H1 (cell line): ENCODE results near the gene TRIM75. TPM values are rescaled to one million over a fixed set of nuclear protein-coding genes. Genes with fewer than 3 reads are reported as not detected.

Source experiments
- CTCF ChIA-PET: fragments of 300-600 bp; sonication (Branson Sonifier 250); formaldehyde crosslinking; loops from one replicate; lab custom pipeline; 2021; ENCODE audit not compliant: partially characterized antibody; lab: Charles Lee
- POLR2A ChIA-PET: fragments of 300-600 bp; sonication (Branson Sonifier 250); formaldehyde crosslinking; loops from one replicate; lab custom pipeline; 2021; ENCODE audit warnings: inconsistent platforms; ENCODE audit not compliant: partially characterized antibody; lab: Charles Lee
- DNase-seq, 2 experiments: peaks; one replicate each; pipeline versions ENCODE4 v3.0.0 to v3.0.0-alpha.2; 2010 to 2022; ENCODE audit warnings: low spot score in 2 of 2, low read depth in 1 of 2, mixed read lengths in 1 of 2
- FAIRE-seq: peaks from 2 replicates; lab custom pipeline; 2011; peaks lifted over from hg19 to GRCh38; lab: Jason Lieb, UNC
- H2AFZ ChIP-seq: 2 replicates; pipeline ENCODE4 v1.8.1; 2012; ENCODE audit warnings: low read length, inconsistent platforms
- H2AK5ac ChIP-seq: 2 replicates; pipeline ENCODE4 v1.6.1; 2013; ENCODE audit warnings: low read depth, low read length
- H2BK120ac ChIP-seq: replicated peaks from 2 replicates; pipeline ENCODE3; 2013; ENCODE audit warnings: low read depth, low read length, inconsistent platforms
- H2BK12ac ChIP-seq: 2 replicates; pipeline ENCODE4 v1.6.1; 2013; ENCODE audit warnings: low read depth, low read length
- H2BK15ac ChIP-seq: 2 replicates; pipeline ENCODE4 v1.6.1; 2013; ENCODE audit warnings: low read length
- H2BK20ac ChIP-seq: 2 replicates; pipeline ENCODE4 v1.6.1; 2013; ENCODE audit warnings: low read length
- H2BK5ac ChIP-seq: 2 replicates; pipeline ENCODE4 v1.6.1; 2013; ENCODE audit warnings: low read depth, low read length
- H3K14ac ChIP-seq: 2 replicates; pipeline ENCODE4 v1.6.1; 2013; ENCODE audit warnings: inconsistent platforms; ENCODE audit not compliant: insufficient read length
- H3K18ac ChIP-seq: 2 replicates; pipeline ENCODE4 v1.6.1; 2013; ENCODE audit warnings: low read length; ENCODE audit errors: extremely low read depth
- H3K23ac ChIP-seq: 2 replicates; pipeline ENCODE4 v1.6.1; 2013; ENCODE audit warnings: inconsistent platforms; ENCODE audit not compliant: insufficient read length
- H3K23me2 ChIP-seq: 2 replicates; pipeline ENCODE4 v1.6.1; 2013; ENCODE audit warnings: low read depth, low read length
- H3K27ac ChIP-seq: 2 replicates; pipeline ENCODE4 v1.6.1; 2011; ENCODE audit warnings: low read depth, low read length, inconsistent platforms
- H3K27me3 ChIP-seq, 4 experiments: replicated peaks in 1 of 4; 1 replicate in 1 of 4; 2 replicates in 3 of 4; pipeline versions ENCODE4 v1.6.1 to v1.8.1; 2011 to 2013; ENCODE audit warnings: low read length in 3 of 4, mild to moderate bottlenecking in 3 of 4, inconsistent platforms in 2 of 4, mixed read lengths in 2 of 4, moderate library complexity in 1 of 4; ENCODE audit not compliant: control insufficient read depth in 3 of 4, insufficient read depth in 3 of 4; ENCODE audit errors: extremely low read depth in 1 of 4
- H3K36me3 ChIP-seq, 4 experiments: 2 replicates each; pipeline versions ENCODE4 v1.6.1 to v1.8.1; 2011 to 2013; ENCODE audit warnings: mild to moderate bottlenecking in 4 of 4, low read length in 3 of 4, moderate library complexity in 2 of 4, control low read depth in 1 of 4, inconsistent platforms in 1 of 4; ENCODE audit not compliant: insufficient read depth in 4 of 4, control insufficient read depth in 2 of 4
- H3K4ac ChIP-seq: replicated peaks from 2 replicates; pipeline ENCODE3; 2013; ENCODE audit warnings: low read length, low read depth, mixed read lengths, inconsistent platforms; ENCODE audit not compliant: insufficient read length
- H3K4me1 ChIP-seq, 4 experiments: replicated peaks in 1 of 4; 1 replicate in 1 of 4; 2 replicates in 3 of 4; pipeline versions ENCODE4 v1.6.1 to v1.8.1; 2011 to 2013; ENCODE audit warnings: low read length in 3 of 4, inconsistent platforms in 2 of 4, mixed read lengths in 1 of 4; ENCODE audit not compliant: insufficient read depth in 4 of 4, control insufficient read depth in 3 of 4
- H3K4me2 ChIP-seq, 2 experiments: 2 replicates each; pipeline versions ENCODE4 v1.6.1 to v1.8.1; 2011 to 2013; ENCODE audit warnings: low read depth in 2 of 2, low read length in 2 of 2, control low read depth in 1 of 2, inconsistent platforms in 1 of 2, mild to moderate bottlenecking in 1 of 2; ENCODE audit not compliant: insufficient read depth in 1 of 2
- H3K4me3 ChIP-seq, 4 experiments: fragments of 200-600, 300-600 bp in 1 of 4; sonication (generic), shearing (Covaris generic), sonication (Bioruptor Twin) in 1 of 4; 2 replicates each; pipeline versions ENCODE4 v1.5.1 to v1.8.1; 2011 to 2016; ENCODE audit warnings: low read length in 4 of 4, low read depth in 3 of 4, control low read depth in 2 of 4, inconsistent platforms in 2 of 4, mild to moderate bottlenecking in 2 of 4, mixed read lengths in 1 of 4, moderate library complexity in 1 of 4; ENCODE audit not compliant: insufficient read depth in 2 of 4; ENCODE audit errors: extremely low read depth in 1 of 4
- H3K56ac ChIP-seq: replicated peaks from 2 replicates; pipeline ENCODE3; 2013; ENCODE audit warnings: low read depth, mild to moderate bottlenecking, mixed read lengths, low read length, inconsistent platforms; ENCODE audit not compliant: insufficient read length
- H3K79me1 ChIP-seq: 2 replicates; pipeline ENCODE4 v1.6.1; 2013; ENCODE audit warnings: low read depth, low read length, control low read depth
- H3K79me2 ChIP-seq, 2 experiments: 2 replicates each; pipeline versions ENCODE4 v1.6.1 to v1.8.1; 2012 to 2013; ENCODE audit warnings: low read length in 2 of 2, mild to moderate bottlenecking in 2 of 2, inconsistent platforms in 1 of 2; ENCODE audit not compliant: insufficient read depth in 2 of 2, control insufficient read depth in 1 of 2
- H3K9ac ChIP-seq, 4 experiments: replicated peaks in 1 of 4; 1 replicate in 1 of 4; 2 replicates in 3 of 4; pipeline versions ENCODE4 v1.6.1 to v1.8.1; 2011 to 2013; ENCODE audit warnings: low read depth in 3 of 4, low read length in 3 of 4, control low read depth in 2 of 4, mild to moderate bottlenecking in 2 of 4, moderate library complexity in 2 of 4, inconsistent platforms in 1 of 4; ENCODE audit errors: extremely low read depth in 1 of 4
- H3K9me3 ChIP-seq, 2 experiments: 2 replicates each; pipeline versions ENCODE4 v1.6.1 to v1.8.1; 2012 to 2013; ENCODE audit warnings: mild to moderate bottlenecking in 2 of 2, moderate library complexity in 2 of 2, control low read depth in 1 of 2, inconsistent platforms in 1 of 2, low read depth in 1 of 2, low read length in 1 of 2, mixed read lengths in 1 of 2; ENCODE audit not compliant: insufficient read depth in 2 of 2
- H4K20me1 ChIP-seq, 2 experiments: replicated peaks in 1 of 2; 2 replicates each; pipeline versions ENCODE3 to v1.8.1; 2011 to 2013; ENCODE audit warnings: inconsistent platforms in 2 of 2, low read length in 2 of 2, mild to moderate bottlenecking in 1 of 2; ENCODE audit not compliant: insufficient read depth in 2 of 2, control insufficient read depth in 1 of 2
- H4K5ac ChIP-seq: 2 replicates; pipeline ENCODE4 v1.6.1; 2013; ENCODE audit warnings: low read length, low read depth, mixed read lengths, inconsistent platforms; ENCODE audit not compliant: insufficient read length
- H4K8ac ChIP-seq: 2 replicates; pipeline ENCODE4 v1.8.0; 2013; ENCODE audit warnings: mild to moderate bottlenecking, moderate library complexity, low read length, inconsistent platforms; ENCODE audit not compliant: insufficient read depth; ENCODE audit errors: extremely low read depth
- H4K91ac ChIP-seq: replicated peaks from 2 replicates; pipeline ENCODE3; 2013; ENCODE audit warnings: low read length, mixed read lengths, inconsistent platforms; ENCODE audit not compliant: insufficient read length
- CREB1 ChIP-seq: IDR thresholded peaks from 2 replicates; pipeline ENCODE4 v1.6.1; 2012; ENCODE audit warnings: inconsistent platforms
- EGR1 ChIP-seq: IDR thresholded peaks from 2 replicates; pipeline ENCODE4 v1.6.1; 2011; ENCODE audit warnings: low read depth, low read length, borderline replicate concordance
- EP300 ChIP-seq, 2 experiments: IDR thresholded peaks; 1 replicate in 1 of 2; 2 replicates in 1 of 2; pipeline ENCODE4 v1.6.1; 2011 to 2012; ENCODE audit warnings: low read depth in 2 of 2, low read length in 2 of 2, mild to moderate bottlenecking in 2 of 2, borderline replicate concordance in 1 of 2, inconsistent platforms in 1 of 2, moderate library complexity in 1 of 2
- GTF2F1 ChIP-seq: IDR thresholded peaks from 2 replicates; pipeline ENCODE4 v1.6.1; 2012; ENCODE audit warnings: low read depth, low read length, improper control_type of control experiment, borderline replicate concordance
- KDM4A ChIP-seq: IDR thresholded peaks from one replicate; pipeline ENCODE4 v1.7.1; 2012; ENCODE audit warnings: low read depth, mild to moderate bottlenecking, moderate library complexity, low read length, inconsistent platforms; ENCODE audit not compliant: severe bottlenecking
- NANOG ChIP-seq: IDR thresholded peaks from 2 replicates; pipeline ENCODE4 v1.6.1; 2011; ENCODE audit warnings: low read length, low read depth, mild to moderate bottlenecking, inconsistent platforms; ENCODE audit not compliant: insufficient read depth, poor library complexity, severe bottlenecking
- POU5F1 ChIP-seq: IDR thresholded peaks from 2 replicates; pipeline ENCODE4 v1.6.1; 2011; ENCODE audit warnings: low read depth, mild to moderate bottlenecking, low read length, moderate library complexity
- SAP30 ChIP-seq: fragments of 300-600 bp; sonication (generic); IDR thresholded peaks from 2 replicates; pipeline ENCODE4 v1.7.1; 2012; ENCODE audit warnings: low read length, moderate library complexity, mild to moderate bottlenecking, inconsistent platforms; ENCODE audit not compliant: insufficient read depth, insufficient replicate concordance
- SP4 ChIP-seq: IDR thresholded peaks from 2 replicates; pipeline ENCODE4 v1.6.1; 2012; ENCODE audit warnings: low read length, inconsistent platforms
- SUZ12 ChIP-seq: fragments of 200-600 bp; sonication (generic); IDR thresholded peaks from 2 replicates; pipeline ENCODE4 v1.6.1; 2012; ENCODE audit warnings: mild to moderate bottlenecking, inconsistent platforms, low read length, moderate library complexity, mixed read lengths
- TEAD4 ChIP-seq: IDR thresholded peaks from 2 replicates; pipeline ENCODE4 v1.6.1; 2012; ENCODE audit warnings: low read depth, low read length, inconsistent platforms, mixed read lengths
- WGBS, 2 experiments: shearing (Covaris generic) in 1 of 2; methylation state at CpG; one replicate each; pipeline versions ENCODE4 v1.1.6 to v1.1.7; 2013 to 2015; ENCODE audit warnings: low lambda C conversion rate in 2 of 2, mixed read lengths in 2 of 2, inconsistent platforms in 1 of 2, low coverage in 1 of 2, missing lambda C conversion rate in 1 of 2; ENCODE audit not compliant: insufficient replicate concordance in 2 of 2, insufficient coverage in 1 of 2, insufficient read length in 1 of 2; ENCODE audit errors: extremely low coverage in 1 of 2, missing lambda C conversion rate in 1 of 2; 5-methylcytosine and 5-hydroxymethylcytosine counted together
- polyA plus RNA-seq, 7 experiments: library from polyadenylated mRNA; depleted of rRNA in 3 of 7; stranded (reverse) in 5 of 7; unstranded in 2 of 7; fragments of >200 nt in 5 of 7; fragments of 200-250 nt in 2 of 7; gene quantifications; 1 replicate in 5 of 7; 2 replicates in 1 of 7; 4 replicates in 1 of 7; pipeline versions ENCODE4 v1.2.1 to v1.2.3, GENCODE V29; 2011 to 2013; ENCODE audit warnings: missing spikeins in 2 of 7, mixed read lengths in 2 of 7
- total RNA-seq: library from RNA; stranded (reverse); fragmentation: NEBNext Ultra II Directional; extraction: Animal tissue kit (Norgen Biotek cat#: 25700); gene quantifications from 2 replicates; pipeline ENCODE4 v1.2.1, GENCODE V29; 2021
- TF ChIP-seq, protein P1 (sequence below): IDR thresholded peaks from 2 replicates; pipeline ENCODE4 v1.6.1; 2012; ENCODE audit warnings: inconsistent platforms

Gene TRIM75
- total and polyA plus RNA-seq, 2 of the 8 experiments (the other 6 are each of a cell fraction or from before 2014, with no cell fraction given): not detected

DNA sequence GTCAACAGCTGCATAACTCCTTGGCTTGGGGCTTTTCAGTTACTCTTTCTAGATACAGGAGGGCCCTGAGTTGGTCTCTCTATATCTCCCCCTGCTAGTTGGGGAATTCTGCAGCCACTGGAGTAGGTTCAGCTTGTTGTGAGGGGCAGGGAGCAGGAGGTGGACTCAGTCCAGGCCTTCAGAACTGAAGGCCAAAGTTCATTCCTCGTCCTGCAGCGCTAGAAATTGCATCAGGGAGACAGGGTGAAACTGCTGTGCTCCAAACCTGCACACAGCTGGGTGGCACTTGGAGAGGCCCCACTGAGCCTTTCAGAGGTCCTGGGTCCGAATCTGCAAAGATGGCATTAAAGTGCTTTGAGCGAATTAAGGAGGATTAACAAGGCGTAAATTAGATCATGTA is 46.8 kb upstream of the TRIM75 start:
- H2AFZ ChIP-seq: peak overlapping the region; percentile 96; the same call in 1 of the 2 replicates
- H3K9ac ChIP-seq: no peak overlapping the region
- H3K4me1 ChIP-seq: no peaks in the 10 kb centered on the region
- no peak overlapping the region for H3K4me3 ChIP-seq
- H2BK5ac ChIP-seq: no peak overlapping the region
- H3K23ac ChIP-seq: no peak overlapping the region
- H4K8ac ChIP-seq: no peak overlapping the region
- H4K91ac ChIP-seq: no peak overlapping the region
- H3K79me2 ChIP-seq: no peaks in the 10 kb centered on the region
- H3K27ac ChIP-seq: no peak overlapping the region
- no peak overlapping the region for H2BK12ac ChIP-seq
- H2AK5ac ChIP-seq: no peak overlapping the region
- TF ChIP-seq GTF2F1 (no peak), KDM4A (no peak), EGR1 (no peak), NANOG (no peak), SAP30 (no peak), SUZ12 (no peak), CREB1 (no peak), TEAD4 (no peak), POU5F1 (no peak), EP300 (IDR thresholded peaks at IDR 0.05; ENCODE audit: borderline replicate concordance in 1 of 2, low read depth in 2 of 2, low read length in 2 of 2) (no peak), SP4 (no peak)
- TF ChIP-seq, protein P1, sequence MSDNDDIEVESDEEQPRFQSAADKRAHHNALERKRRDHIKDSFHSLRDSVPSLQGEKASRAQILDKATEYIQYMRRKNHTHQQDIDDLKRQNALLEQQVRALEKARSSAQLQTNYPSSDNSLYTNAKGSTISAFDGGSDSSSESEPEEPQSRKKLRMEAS: no peak
- H3K56ac ChIP-seq: no peak overlapping the region
- H4K5ac ChIP-seq: no peak overlapping the region
- 78% methylated on average over 5 of the region's 5 CpGs; no CpG with 5 or more reads in 1 of the 2 experiments for WGBS, 2 experiments
- no peak overlapping the region for H2BK120ac ChIP-seq
- H3K36me3 ChIP-seq: no peaks in the 10 kb centered on the region
- H3K4me2 ChIP-seq: no peak overlapping the region
- no peak overlapping the region for H3K4ac ChIP-seq
- no peaks in the 10 kb centered on the region for H3K9me3 ChIP-seq
- H3K79me1 ChIP-seq: no peaks in the 10 kb centered on the region
- DNase-seq (no peak), FAIRE-seq (no peak)
- no peak overlapping the region for H3K18ac ChIP-seq
- H3K27me3 ChIP-seq: no peaks in the 10 kb centered on the region
- H3K14ac ChIP-seq: no peak overlapping the region
- no peaks in the 10 kb centered on the region for H3K23me2 ChIP-seq
- ChIA-PET CTCF (interaction anchor here (0.7 to 3.7 kb wide), 4 partner anchors 10 to 289 kb away, joined by 3 to 19 read pairs (median 4); no protein-coding TSS in a partner anchor), POLR2A (no interaction called here)
- H4K20me1 ChIP-seq: no peaks in the 10 kb centered on the region
- H2BK20ac ChIP-seq: no peak overlapping the region
- no peak overlapping the region for H2BK15ac ChIP-seq
